ENCODE results near the gene ADAMTS2.

ADAMTS2 gene

GRCh38 chr5:179361037-179361603 lies 15.9 kb upstream of the ADAMTS2 start:
- Mint-ChIP-seq H3K27ac (no peak overlapping the region), H3K27me3 (peaks cover 6% of the 10 kb centered on the region), H3K4me1 (ENCODE audit: low read depth) (no peaks in the 10 kb centered on the region), H3K4me3 (no peak overlapping the region), H3K36me3 (no peaks in the 10 kb centered on the region), H3K9me3 (ENCODE audit: low read depth) (peaks cover 3% of the 10 kb centered on the region)

GRCh38 chr5:179357031-179357430 lies 11.8 kb upstream of the ADAMTS2 start:
- H3K27me3 Mint-ChIP-seq: peaks cover 6% of the 10 kb centered on the region
- H3K36me3 Mint-ChIP-seq: no peaks in the 10 kb centered on the region
- no peak overlapping the region for H3K27ac Mint-ChIP-seq
- no peaks in the 10 kb centered on the region for H3K4me1 Mint-ChIP-seq (ENCODE audit: low read depth)
- no peak overlapping the region for H3K4me3 Mint-ChIP-seq
- H3K9me3 Mint-ChIP-seq (ENCODE audit: low read depth): peaks cover under 1% of the 10 kb centered on the region

GRCh38 chr5:179355976-179356974 lies 11.0 kb upstream of the ADAMTS2 start:
- H3K27me3 Mint-ChIP-seq: peaks cover 7% of the 10 kb centered on the region
- H3K36me3 Mint-ChIP-seq: no peaks in the 10 kb centered on the region
- H3K9me3 Mint-ChIP-seq (ENCODE audit: low read depth): no peaks in the 10 kb centered on the region
- no peak overlapping the region for H3K27ac Mint-ChIP-seq
- no peaks in the 10 kb centered on the region for H3K4me1 Mint-ChIP-seq (ENCODE audit: low read depth)
- no peak overlapping the region for H3K4me3 Mint-ChIP-seq

- Mint-ChIP-seq H3K4me1 (ENCODE audit: low read depth) (no peaks in the 10 kb centered on the region), H3K27me3 (peaks cover 10% of the 10 kb centered on the region), H3K9me3 (ENCODE audit: low read depth) (no peaks in the 10 kb centered on the region), H3K4me3 (no peak overlapping the region), H3K27ac (no peak overlapping the region), H3K36me3 (no peaks in the 10 kb centered on the region)
These were observed 9.1 kb upstream of the ADAMTS2 start for GRCh38 chr5:179354305-179354882.

- Mint-ChIP-seq H3K27ac (no peak overlapping the region), H3K4me1 (ENCODE audit: low read depth) (peaks cover 5% of the 10 kb centered on the region), H3K4me3 (no peak overlapping the region), H3K9me3 (ENCODE audit: low read depth) (no peaks in the 10 kb centered on the region), H3K36me3 (no peaks in the 10 kb centered on the region), H3K27me3 (peaks cover 23% of the 10 kb centered on the region)
These were observed 3.6 kb upstream of the ADAMTS2 start for GRCh38 chr5:179348843-179349242.

GRCh38 chr5:179348011-179348530 lies 2.8 kb upstream of the ADAMTS2 start:
- Mint-ChIP-seq H3K36me3 (no peaks in the 10 kb centered on the region), H3K4me3 (no peak overlapping the region), H3K27me3 (peaks cover 28% of the 10 kb centered on the region), H3K27ac (no peak overlapping the region), H3K9me3 (ENCODE audit: low read depth) (no peaks in the 10 kb centered on the region), H3K4me1 (ENCODE audit: low read depth) (peaks cover 11% of the 10 kb centered on the region)

GRCh38 chr5:179347581-179347980 lies 2.3 kb upstream of the ADAMTS2 start:
- Mint-ChIP-seq H3K9me3 (ENCODE audit: low read depth) (no peaks in the 10 kb centered on the region), H3K4me3 (no peak overlapping the region), H3K27me3 (peaks cover 32% of the 10 kb centered on the region)

GRCh38 chr5:179346875-179347274 lies 1.6 kb upstream of the ADAMTS2 start:
- peak overlapping the region; percentile 55 for H3K4me3 Mint-ChIP-seq
- H3K9me3 Mint-ChIP-seq (ENCODE audit: low read depth): no peaks in the 10 kb centered on the region
- no peaks in the 10 kb centered on the region for H3K36me3 Mint-ChIP-seq
- H3K4me1 Mint-ChIP-seq (ENCODE audit: low read depth): peaks cover 13% of the 10 kb centered on the region
- peaks cover 33% of the 10 kb centered on the region for H3K27me3 Mint-ChIP-seq
- H3K27ac Mint-ChIP-seq: no peak overlapping the region

More at GRCh38 chr5:179347581-179347980, 2.3 kb upstream of the ADAMTS2 start:
- H3K27ac Mint-ChIP-seq: no peak overlapping the region
- H3K36me3 Mint-ChIP-seq: no peaks in the 10 kb centered on the region
- H3K4me1 Mint-ChIP-seq (ENCODE audit: low read depth): peaks cover 13% of the 10 kb centered on the region

GRCh38 chr5:179346401-179346800 lies 1.1 kb upstream of the ADAMTS2 start:
- Mint-ChIP-seq H3K27ac (no peak overlapping the region), H3K36me3 (no peaks in the 10 kb centered on the region), H3K27me3 (peaks cover 34% of the 10 kb centered on the region), H3K4me3 (peak overlapping the region; percentile 55), H3K4me1 (ENCODE audit: low read depth) (peaks cover 13% of the 10 kb centered on the region), H3K9me3 (ENCODE audit: low read depth) (no peaks in the 10 kb centered on the region)

- peaks cover 37% of the 10 kb centered on the region for H3K27me3 Mint-ChIP-seq
- H3K36me3 Mint-ChIP-seq: no peaks in the 10 kb centered on the region
- no peak overlapping the region for H3K4me3 Mint-ChIP-seq
- H3K9me3 Mint-ChIP-seq (ENCODE audit: low read depth): no peaks in the 10 kb centered on the region
- H3K27ac Mint-ChIP-seq: no peak overlapping the region
- H3K4me1 Mint-ChIP-seq (ENCODE audit: low read depth): peaks cover 13% of the 10 kb centered on the region
These were observed 153 bp downstream of the ADAMTS2 start for GRCh38 chr5:179345183-179345432.

GRCh38 chr5:179344431-179345182 lies 654 bp downstream of the ADAMTS2 start:
- H3K27me3 Mint-ChIP-seq: peaks cover 34% of the 10 kb centered on the region
- H3K4me3 Mint-ChIP-seq: no peak overlapping the region

GRCh38 chr5:179343719-179344430 lies 1.4 kb downstream of the ADAMTS2 start:
- Mint-ChIP-seq H3K4me3 (peak overlapping the region; percentile 61), H3K27ac (no peak overlapping the region), H3K9me3 (ENCODE audit: low read depth) (no peaks in the 10 kb centered on the region), H3K36me3 (no peaks in the 10 kb centered on the region), H3K4me1 (ENCODE audit: low read depth) (peaks cover 13% of the 10 kb centered on the region), H3K27me3 (peaks cover 31% of the 10 kb centered on the region)

More at GRCh38 chr5:179344431-179345182, 654 bp downstream of the ADAMTS2 start:
- H3K9me3 Mint-ChIP-seq (ENCODE audit: low read depth): no peaks in the 10 kb centered on the region
- H3K36me3 Mint-ChIP-seq: no peaks in the 10 kb centered on the region
- H3K4me1 Mint-ChIP-seq (ENCODE audit: low read depth): peaks cover 13% of the 10 kb centered on the region
- H3K27ac Mint-ChIP-seq: no peak overlapping the region

- Mint-ChIP-seq H3K4me1 (ENCODE audit: low read depth) (peaks cover 13% of the 10 kb centered on the region), H3K36me3 (no peaks in the 10 kb centered on the region), H3K9me3 (ENCODE audit: low read depth) (no peaks in the 10 kb centered on the region), H3K27me3 (peaks cover 31% of the 10 kb centered on the region), H3K27ac (no peak overlapping the region), H3K4me3 (peak overlapping the region; percentile 61)
These were observed 2.1 kb downstream of the ADAMTS2 start for GRCh38 chr5:179343021-179343718.

- no peak overlapping the region for H3K4me3 Mint-ChIP-seq
- H3K27me3 Mint-ChIP-seq: peaks cover 31% of the 10 kb centered on the region
- no peaks in the 10 kb centered on the region for H3K36me3 Mint-ChIP-seq
- H3K4me1 Mint-ChIP-seq (ENCODE audit: low read depth): peaks cover 13% of the 10 kb centered on the region
- no peak overlapping the region for H3K27ac Mint-ChIP-seq
- no peaks in the 10 kb centered on the region for H3K9me3 Mint-ChIP-seq (ENCODE audit: low read depth)
These were observed 2.7 kb downstream of the ADAMTS2 start for GRCh38 chr5:179342577-179342976.
